SH-SY5Y (cell line): Measurements from ENCODE around the gene NAXD.

Source experiments
- GATA2 ChIP-seq: IDR thresholded peaks from 2 replicates; pipeline ENCODE4 v1.6.1; 2011; ENCODE audit warnings: mild to moderate bottlenecking, low read depth, low read length
- GATA3 ChIP-seq: IDR thresholded peaks from 2 replicates; pipeline ENCODE4 v1.6.1; 2011; ENCODE audit warnings: low read depth, mild to moderate bottlenecking, low read length, moderate library complexity

DNA sequence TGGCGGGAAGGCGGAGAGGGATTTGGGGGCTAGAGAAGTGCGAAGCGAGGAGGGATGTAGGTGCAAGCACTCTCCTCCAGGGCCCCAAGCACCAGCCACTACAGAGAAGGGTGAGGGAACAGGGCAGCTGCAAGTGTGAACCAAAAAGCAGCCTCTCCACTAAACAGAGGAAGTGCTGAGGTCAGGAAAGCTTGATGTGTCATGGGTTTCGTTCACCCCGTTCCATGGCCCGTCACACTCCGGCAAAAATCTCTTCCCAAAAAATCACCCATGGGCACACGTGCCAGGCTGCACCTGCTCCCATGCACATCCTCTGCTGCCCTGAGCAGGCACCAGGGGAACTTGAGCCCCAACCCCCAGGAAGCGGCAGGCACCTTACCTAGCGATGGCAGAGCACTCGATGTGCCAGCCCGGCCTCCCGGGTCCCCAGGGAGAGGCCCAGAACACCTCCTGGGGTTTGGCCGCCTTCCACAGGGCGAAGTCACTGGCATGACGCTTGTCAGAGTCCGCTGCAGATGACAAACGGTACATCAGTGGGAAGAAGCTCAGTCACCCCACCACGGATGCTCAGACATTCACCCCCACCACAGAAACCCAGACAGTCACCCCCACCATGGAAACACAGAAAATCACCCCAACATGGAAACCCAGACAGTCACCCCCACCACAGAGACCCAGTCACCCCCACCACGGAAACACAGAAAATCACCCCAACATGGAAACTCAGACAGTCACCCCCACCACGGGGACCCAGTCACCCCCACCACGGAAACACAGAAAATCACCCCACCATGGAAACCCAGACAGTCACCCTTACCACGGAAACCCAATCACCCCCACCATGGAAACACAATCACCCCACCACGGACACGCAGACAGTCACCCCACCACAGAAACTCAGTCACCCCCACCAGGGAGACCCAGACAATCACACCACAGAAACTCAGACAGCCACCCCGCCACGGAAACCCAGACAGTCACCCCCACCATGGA lies 61.5 kb downstream of the NAXD start:
- TF ChIP-seq GATA2 (no peak), GATA3 (no peak)
